HCT116 (cell line): ENCODE measurements around the gene OR6B1.

ENCODE experiments used
- ATF3 ChIP-seq: IDR thresholded peaks from 2 replicates; pipeline ENCODE4 v1.6.1; 2012
- CBX3 ChIP-seq: IDR thresholded peaks from 2 replicates; pipeline ENCODE4 v1.6.1; 2012; ENCODE audit warnings: low read depth
- CTCF ChIP-seq, 3 experiments: fragments of 200-600 bp in 1 of 3; sonication (generic) in 1 of 3; IDR thresholded peaks in 2 of 3; conservative IDR thresholded peaks in 1 of 3; 2 replicates each; pipeline ENCODE4 v1.5.1; 2012 to 2017; ENCODE audit warnings: low read depth in 2 of 3, low read length in 2 of 3, antibody characterized with exemption in 1 of 3, borderline replicate concordance in 1 of 3, control low read depth in 1 of 3, mild to moderate bottlenecking in 1 of 3, mixed read lengths in 1 of 3, mixed run types in 1 of 3, moderate library complexity in 1 of 3; ENCODE audit not compliant: insufficient read depth in 1 of 3
- EGR1 ChIP-seq: IDR thresholded peaks from 2 replicates; pipeline ENCODE4 v1.6.1; 2012; ENCODE audit warnings: low read depth
- EZH2phosphoT487 ChIP-seq: fragments of 200-600 bp; IDR thresholded peaks from 2 replicates; pipeline ENCODE4 v1.6.1; 2018; ENCODE audit warnings: antibody characterized with exemption, borderline replicate concordance
- JUND ChIP-seq: IDR thresholded peaks from 2 replicates; pipeline ENCODE4 v1.6.1; 2012
- MAX ChIP-seq: IDR thresholded peaks from 2 replicates; pipeline ENCODE4 v1.6.1; 2012
- REST ChIP-seq: IDR thresholded peaks from 2 replicates; pipeline ENCODE4 v1.6.1; 2012; ENCODE audit warnings: low read depth
- ZNF274 ChIP-seq: fragments of 200-500 bp; sonication (Bioruptor generic); IDR thresholded peaks from 2 replicates; pipeline ENCODE4 v1.6.1; 2014; ENCODE audit warnings: mild to moderate bottlenecking, low read depth, low read length, inconsistent platforms

GRCh38 chr7:144048648-144049047, 48.5 kb downstream of the OR6B1 start, which contains the start of gene OR2A5:
- TF ChIP-seq JUND (no peak), CBX3 (no peak), MAX (no peak), ZNF274 (no peak), REST (no peak), CTCF (IDR thresholded peaks at IDR 0.05 in 2 of 3, conservative IDR thresholded peaks at IDR 0.05 in 1 of 3; ENCODE audit: borderline replicate concordance in 1 of 3, insufficient read depth in 1 of 3, low read depth in 2 of 3, low read length in 2 of 3) (no peak), EGR1 (no peak), ATF3 (no peak), EZH2phosphoT487 (no peak)
